Renal pelvis (tissue), 4 donors: Measurements from ENCODE around the gene SSR2. TPM values are rescaled to one million over a fixed set of nuclear protein-coding genes. Genes with fewer than 3 reads are reported as not detected.
A peak's percentile ranks its signal among the peaks of the same experiment; 100 is the strongest.
"Not testable (repeated sequence)": the region's sequence is repeated elsewhere in the genome, so short reads cannot be mapped to it uniquely, and the experiment has no call there.

Experiments used
- DNase-seq: peaks from one replicate; pipeline ENCODE4 v3.0.0-alpha.2; 2013
- polyA plus RNA-seq, 3 donors: library from polyadenylated mRNA; unstranded; fragments of 120-200 nt; gene quantifications; one replicate each; pipeline ENCODE4 v1.2.1, GENCODE V29; 2013; ENCODE audit not compliant: insufficient read length in 3 of 3

Gene SSR2
- polyA plus RNA-seq, 3 donors = 354 to 431 (median 363) TPM

DNA sequence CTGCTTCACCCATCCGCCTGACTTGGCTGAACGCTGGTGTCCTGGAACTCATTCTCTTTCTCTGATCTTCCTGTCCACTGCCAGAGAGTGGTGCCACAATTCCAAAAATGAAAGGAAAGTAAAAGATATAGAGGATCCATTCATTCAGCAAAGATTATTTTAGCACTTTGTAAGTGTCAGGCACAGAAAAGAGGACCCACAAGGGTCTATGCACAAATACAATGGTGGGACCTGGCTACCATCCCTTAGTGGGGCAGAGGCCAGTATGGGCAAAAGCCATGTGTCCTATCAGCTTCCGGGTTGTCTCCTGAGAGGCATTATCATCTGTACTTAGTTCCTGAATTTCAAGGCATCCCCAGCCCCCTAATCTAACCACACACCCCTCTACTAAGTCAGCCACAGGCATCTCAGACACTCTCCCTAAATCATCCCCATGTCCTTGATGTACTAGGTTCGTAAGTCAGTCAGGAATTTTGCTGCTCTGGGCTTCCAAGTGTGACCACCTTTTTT, 19.0 kb downstream of the SSR2 start:
- DNase-seq = no peak

DNA sequence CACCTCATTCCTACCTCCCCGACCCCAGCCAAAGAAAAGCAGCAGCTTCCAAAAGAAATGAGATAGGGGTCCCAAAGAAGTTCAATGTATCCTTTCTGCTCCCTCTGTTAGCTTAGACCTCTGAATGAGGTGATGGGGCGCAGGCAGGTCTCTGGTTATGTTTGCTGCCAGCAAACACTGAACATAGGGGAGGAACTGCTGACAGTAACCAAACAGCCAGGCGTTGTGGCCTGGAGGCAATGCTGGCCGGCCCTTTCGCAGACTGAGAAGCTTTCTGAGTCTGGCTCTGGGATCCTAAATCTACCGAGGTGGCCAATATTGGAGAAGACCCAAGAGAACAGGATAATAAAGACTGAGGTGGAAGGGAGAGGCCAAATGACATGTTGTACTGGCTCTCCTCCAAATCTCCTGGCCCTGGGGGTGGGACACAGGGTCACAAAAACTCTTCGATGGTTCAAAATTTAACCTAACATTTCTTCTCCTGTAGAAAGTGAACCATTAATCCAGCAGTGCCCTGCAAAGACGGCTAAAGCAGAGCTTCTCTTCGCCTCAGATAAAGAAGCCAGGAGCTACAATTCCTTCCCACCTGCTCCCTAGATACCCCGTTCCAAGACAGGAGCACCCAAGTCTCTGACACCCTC, 19.6 kb downstream of the SSR2 start:
- DNase-seq = no peak

DNA sequence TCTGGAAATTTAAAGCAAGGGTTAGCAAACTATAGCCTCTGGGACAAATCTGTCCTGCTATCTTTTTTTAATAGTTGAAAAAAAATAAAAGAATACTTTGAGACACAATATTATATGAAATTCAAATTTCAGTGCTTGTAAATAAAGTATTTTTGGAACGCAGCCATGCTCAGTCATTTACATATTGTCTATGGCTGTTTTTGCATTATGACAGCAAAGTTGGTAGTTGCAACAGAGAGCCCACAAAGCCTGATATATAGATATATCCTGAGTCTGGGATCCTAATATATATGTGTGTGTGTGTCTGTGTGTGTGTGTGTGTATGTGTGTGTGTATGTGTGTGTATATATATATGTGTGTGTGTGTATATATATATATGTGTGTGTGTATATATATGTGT, 20.8 kb downstream of the SSR2 start:
- no peak for DNase-seq

DNA sequence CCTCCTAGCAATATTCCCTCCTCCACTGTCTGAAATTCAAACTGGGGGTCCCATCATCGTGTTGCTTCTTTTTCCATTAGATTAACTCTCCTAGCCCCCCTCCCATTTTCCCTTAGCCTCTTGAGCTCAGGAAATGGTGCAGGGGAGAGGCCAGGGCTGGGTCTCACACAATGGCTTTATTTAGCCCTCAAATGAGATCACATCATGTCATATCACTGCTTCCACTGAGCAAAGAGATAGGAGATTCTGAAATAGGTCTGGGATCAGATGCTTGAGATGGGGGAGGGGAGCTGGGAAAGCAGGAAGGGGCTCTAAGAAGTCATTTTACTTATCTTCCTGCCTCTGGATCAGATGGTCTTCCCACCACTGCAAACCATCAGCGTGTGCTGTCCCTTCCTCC, 24.6 kb downstream of the SSR2 start:
- DNase-seq = no peak

DNA sequence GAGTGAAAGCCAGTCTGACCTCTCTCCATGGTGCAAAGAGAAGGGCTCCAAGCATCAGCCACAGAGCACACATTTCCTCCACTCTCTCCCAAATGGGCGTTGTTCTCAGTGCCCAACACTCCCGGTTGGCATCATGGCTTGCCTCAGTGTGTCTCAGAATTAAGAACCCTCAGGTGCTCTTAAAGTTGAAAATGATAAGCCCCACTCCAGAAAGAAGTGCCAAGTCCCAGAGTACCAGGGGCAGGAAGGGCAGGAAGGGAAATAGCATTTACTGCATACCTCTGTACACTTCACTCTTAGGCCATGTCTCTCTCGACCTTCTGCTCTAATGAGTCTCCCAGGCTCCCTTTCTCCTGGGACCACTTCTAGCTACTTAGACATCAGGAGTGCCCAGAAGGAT, 27.2 kb downstream of the SSR2 start:
- DNase-seq = no peak

DNA sequence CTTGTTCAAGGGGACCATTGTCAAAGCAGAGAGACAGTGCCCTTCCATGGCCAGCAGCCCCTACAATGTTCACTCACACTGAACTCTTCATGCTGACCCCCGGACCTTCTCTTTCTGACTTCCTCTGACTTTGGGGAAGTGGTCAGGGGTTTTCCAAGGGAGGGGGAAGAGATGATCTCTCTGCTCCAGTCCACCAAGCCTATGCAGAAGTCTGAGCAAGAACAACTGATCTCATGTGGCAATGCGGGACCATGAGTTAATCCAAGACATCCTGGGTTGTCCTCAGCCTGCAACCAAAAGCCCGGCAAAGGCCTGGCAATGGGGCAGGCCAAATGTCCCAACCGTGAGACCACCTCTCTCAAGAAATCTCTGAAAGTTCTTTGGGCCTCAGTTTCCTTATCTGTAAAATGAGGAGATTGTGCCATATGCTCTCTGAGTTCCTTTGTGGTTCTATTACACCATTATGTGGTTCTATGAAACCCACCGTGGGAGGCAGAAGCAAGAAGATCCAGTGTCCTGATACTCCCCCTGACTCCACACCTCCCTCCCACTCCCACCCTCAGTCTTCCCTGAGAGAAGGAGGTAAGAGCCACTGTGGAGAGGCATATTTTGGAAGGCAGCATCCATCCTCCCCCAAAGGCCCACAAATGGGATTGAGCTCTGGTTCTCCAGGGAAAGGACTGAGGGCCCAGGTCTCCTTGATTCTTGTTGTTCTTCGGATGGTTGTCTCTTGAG, 30.6 kb downstream of the SSR2 start:
- DNase-seq = no peak

DNA sequence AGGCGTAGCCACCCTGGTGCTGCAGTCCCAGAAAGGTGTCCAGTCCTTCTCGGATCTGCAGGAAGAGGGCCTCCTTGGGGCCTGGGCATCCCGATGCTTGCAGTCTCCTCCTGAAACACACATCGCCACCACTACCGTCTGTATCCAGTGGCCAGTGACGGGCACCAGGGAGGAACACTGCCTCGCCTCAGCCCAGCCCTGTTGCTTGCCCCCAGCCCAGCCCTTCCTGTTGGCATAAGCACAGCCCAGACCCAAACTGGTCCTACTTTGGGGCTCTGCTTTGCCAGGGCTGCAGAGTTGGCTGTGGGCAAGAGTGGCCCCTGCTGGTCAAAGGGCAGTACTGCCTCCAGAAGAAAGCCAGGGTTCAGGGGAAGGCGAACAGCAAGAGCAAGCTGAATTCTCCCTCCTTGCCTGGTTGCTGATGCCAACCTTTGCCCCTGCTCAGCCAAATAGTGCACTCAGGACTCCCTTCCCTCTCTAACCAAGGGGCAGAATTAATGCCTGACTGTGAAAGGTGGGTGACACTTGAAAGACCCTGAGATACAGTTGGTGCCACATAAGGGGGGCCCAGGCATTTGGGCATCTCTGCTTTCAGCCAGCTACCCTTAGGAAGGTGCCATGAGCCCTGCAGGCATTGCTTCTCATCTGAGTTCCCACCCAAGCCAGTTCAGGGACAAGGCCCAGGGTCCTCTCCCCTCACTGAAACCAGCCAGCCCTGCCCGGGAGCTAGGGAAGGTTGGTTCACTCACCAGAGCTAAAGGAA, 31.3 kb downstream of the SSR2 start:
- no peak for DNase-seq

DNA sequence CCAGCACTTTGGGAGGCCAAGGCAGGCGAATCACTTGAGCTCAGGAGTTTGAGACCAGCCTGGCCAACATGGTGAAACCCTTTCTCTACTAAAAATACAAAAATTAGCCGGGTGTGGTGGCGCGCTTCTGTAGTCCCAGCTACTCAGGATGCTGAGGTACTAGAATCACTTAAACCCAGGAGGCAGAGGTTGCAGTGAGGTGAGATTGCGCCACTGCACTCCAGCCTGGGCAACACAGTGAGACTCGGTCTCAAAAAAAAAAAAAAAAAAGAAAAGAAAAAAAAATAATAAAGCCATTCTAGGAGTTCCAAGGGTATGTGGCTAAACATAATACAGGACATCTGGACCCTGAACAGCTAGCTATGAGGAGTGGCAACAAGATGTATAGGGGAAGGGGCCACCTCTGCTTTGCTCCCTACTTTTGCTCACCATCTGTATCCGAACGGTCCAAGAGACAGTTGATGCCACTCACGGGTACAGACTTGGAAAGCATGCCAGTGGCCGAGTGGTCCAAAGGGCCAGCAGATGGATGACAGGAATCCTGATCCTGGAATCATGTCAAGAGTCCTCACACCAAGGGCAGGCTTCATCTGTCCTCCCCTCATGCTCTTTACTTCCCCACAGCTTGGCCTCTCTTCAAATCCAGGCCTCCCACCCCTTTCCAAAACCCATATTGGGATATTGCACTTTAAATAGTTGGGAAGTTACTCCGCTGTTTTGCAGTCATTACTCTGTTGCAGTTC, 35.7 kb downstream of the SSR2 start:
- not testable (repeated sequence) for DNase-seq

DNA sequence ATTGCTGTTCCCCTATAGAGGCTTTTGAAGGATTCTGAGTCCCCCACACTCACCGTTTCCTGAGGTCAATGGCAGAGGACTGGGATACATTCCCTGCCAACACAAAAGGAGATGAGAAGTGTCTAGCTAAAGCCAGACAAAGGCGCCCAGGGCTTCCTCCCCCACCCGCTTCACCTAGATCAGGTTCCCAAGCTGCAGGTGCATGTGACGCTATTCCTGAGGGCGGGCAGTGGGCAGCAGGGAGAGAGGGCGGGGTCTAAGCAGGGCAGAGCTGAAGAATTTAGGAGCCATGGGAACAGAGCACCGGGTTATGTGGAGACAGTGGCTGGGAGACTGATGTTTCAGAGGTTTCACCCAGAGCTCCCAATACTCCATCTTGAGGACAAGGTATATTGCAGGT, 36.4 kb downstream of the SSR2 start:
- DNase-seq = peak; percentile 81

DNA sequence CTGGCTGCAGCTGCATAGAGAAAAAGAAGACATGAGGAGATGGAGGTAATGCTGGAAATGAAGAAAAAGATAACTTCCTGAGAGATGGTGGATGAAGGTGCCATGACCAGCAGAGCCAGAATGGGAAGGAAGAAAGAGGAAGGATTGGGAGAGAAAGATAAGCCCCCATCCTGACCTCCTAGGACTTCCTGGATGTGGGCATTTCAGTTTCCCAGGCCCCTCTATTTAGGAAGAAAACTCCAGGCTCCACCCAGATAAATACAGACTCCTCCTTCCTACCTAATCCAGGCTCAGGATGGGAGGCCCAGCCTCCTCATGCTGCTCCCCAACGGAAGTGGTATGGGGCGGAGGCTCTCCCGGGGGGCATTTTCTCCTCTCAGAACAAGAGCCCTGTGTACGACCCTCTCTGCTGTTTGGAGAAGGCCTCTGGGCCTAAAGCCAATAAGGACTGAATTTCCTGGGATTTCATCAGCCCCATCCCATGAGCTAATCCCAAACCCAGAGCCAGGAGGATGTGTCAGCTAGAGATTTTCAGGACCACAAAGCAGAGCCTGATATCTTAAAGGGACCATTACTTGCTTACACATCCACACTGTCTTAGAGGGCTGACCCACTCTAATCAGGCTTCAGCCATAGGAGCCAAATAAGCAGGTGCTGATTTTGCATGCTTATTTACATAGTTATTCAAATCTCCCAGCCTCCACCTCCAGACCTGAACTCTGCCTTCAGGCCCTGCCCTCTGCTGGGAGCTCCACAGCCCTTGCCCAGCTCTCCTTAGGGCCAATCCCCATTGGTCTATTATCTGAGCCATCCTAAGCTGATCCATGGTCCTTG, 37.3 kb downstream of the SSR2 start:
- DNase-seq = no peak

DNA sequence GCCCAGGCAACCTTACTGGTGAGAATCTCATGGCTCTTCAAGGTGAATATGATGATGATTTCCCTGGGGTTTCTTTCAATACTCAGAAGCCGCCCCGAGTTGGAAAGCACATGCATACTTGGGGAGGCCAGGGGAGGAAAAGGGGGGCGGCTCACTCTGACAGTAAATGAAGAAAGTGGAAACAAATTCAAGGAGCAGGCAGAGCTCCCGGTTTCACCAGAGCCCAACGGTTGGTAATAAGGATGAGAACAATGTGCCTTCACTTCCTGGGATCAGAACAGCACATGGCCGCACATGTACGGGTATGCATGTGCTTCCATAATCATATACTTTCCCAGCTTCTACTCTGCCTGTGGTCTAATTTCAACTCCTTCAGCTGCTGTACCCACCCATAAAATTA, 38.6 kb downstream of the SSR2 start:
- no peak for DNase-seq

DNA sequence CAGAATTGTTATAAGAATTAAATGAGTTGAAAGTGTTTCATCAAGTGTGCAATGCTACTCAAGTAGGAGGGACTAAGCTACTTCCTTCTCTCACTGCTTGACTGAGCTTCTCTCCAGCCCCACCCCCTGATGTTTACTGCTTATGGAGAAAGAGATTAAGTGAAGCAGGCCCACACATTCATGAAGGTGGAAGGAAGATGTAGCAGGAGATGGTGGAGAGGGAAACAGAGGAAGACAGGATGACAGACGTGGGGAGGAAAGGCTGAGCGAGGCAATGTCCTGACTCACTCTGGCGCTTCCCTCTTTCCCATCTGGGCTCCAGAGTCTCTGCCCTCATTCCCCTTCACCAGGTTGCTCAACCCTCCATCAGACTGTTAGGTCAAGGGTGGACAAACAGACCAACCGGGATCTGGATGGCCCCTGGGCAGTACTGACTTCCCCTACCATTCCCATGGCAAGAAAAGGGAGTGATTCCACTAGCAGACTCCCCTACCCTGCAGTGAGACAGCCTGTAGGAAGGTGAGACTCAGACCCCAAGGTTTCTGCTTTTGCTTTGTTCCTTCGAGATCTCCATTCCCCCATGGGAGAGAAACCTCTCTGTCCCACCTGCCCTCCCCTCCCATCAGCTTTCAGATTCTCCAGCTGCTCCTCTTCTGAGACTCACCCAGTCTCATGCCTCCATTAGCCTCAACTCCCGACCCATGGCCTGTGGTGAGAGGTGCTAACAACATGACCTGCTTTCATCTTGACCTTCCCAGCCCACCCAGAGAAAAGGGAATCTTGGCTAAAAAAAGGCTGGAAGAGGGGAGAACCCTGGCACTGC, 39.3 kb downstream of the SSR2 start:
- no peak for DNase-seq

DNA sequence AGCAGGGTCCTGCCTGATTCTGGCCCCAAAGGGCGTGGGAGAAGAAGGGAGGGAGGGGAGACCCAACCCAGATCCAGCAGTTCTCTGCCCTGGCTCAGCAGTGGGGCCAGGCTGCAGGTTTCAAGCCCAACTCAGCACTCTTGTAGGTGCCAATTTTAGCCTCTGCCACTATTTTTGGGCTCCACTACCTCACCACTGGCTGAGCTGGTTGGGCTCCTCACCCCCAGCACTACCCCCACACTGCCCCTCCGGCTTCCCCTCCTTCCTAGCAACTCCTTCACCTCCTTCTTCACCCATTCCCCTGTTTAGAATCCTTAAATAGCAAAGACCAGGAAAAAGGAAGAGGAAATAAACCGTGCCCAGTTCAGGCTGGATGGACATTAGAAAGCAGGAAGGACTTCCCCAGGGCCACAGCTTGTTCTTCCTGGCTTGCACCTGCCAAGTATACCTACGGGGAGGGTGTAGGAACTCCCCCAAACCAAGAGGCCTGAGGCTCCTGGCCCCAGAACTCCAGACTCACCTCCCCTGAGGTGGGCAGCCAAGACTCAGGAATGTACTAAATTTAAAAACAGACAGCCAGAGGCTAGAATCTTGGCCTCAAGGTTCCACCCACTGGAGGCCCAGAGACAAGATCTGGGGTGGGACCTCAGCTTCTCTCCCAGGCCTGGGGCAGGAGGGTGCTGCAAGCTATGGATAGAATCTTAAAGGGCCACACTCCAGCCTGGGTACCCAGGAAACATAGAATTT, 41.0 kb downstream of the SSR2 start:
- DNase-seq = no peak

DNA sequence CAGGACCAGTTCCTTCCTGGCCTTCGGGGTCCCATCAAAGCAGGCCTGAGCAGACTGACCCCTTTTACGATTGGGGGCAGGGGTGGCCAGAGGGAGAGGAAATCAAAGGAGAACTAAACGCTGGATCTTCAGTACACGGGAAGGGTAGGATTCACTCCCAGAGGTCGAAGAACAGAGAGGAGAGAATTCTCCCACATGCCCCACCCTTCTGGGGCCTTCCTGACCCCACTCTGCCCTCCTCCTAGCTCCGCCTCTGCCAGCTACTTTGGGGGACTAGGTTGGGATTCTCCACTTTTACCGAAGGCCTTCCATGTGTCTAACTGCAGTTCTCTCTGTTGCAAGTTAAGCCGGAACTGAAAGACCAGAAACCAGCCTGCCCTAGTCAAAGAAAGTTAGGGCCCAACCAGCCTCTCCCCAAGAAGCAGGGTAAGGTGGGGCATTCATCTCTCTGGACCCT, 41.8 kb downstream of the SSR2 start:
- no peak for DNase-seq

DNA sequence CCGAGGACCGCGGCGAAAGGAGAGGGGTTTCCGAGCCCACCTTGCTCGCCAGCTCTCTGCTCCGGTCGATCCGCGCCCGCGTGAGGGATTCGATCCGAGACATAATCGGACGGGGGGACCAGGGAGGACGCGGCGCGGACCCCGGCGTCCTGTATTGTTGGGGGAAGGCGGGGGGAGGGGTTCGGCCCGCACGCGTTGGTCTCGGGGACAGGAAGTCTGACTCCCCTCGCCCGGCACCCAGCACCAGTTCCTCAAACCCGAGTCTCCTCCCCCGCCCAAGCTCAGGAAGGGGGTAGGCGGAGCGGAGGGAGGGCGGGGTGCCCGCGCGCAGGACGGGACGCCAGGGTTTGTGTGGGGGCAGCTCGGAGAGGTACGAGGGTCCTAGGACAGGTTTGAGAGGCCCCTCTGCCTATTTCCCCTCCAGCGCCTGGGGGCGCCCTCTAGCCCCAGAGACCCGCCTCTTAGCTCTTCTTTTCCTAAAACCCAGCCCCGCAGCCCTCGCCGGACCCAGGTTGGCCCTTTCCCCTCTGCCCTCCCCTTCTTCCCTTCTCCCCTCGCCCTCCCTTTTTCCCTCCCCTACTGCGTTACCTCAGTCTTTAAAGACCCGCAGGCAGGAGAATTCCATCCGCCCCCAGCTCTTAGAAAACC, 42.3 kb downstream of the SSR2 start, which contains the start of gene ARHGEF2:
TSS of gene ARHGEF2 (minus strand) at position 223 of the 648 bp plus-strand sequence. CDS start at position 103, 120 bp downstream.
- no peak for DNase-seq

DNA sequence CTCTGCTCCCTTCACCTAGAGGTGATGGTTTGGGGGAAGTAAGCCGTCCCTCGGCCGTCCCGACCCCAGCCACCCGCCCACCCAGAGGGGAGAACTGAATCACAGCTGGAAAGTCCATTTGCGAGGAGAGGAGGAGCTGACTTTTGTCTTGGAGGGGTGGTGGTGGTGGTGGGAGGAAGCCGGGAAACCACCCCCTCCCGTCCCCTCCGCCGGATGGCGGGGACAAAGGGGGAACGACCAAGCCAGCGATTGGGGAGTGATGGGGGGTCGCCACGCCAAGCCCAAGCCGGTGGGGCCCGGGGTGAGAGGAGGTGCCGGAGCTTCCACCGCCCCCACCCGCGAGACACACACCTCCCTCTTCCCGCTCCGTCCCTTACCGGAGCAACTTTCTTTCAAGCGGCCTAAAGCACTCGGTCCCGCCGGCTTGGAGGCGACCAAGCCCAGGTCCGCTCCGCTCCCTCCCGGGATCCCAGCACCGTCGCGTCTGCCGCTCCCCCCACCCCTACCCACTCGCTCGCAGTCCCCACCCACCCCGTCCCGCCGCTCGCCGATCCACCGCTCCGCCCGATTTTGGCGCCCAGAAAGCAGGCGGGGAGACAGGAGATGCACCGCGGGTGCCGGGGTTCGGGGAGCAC, 42.9 kb downstream of the SSR2 start:
- DNase-seq = no peak

DNA sequence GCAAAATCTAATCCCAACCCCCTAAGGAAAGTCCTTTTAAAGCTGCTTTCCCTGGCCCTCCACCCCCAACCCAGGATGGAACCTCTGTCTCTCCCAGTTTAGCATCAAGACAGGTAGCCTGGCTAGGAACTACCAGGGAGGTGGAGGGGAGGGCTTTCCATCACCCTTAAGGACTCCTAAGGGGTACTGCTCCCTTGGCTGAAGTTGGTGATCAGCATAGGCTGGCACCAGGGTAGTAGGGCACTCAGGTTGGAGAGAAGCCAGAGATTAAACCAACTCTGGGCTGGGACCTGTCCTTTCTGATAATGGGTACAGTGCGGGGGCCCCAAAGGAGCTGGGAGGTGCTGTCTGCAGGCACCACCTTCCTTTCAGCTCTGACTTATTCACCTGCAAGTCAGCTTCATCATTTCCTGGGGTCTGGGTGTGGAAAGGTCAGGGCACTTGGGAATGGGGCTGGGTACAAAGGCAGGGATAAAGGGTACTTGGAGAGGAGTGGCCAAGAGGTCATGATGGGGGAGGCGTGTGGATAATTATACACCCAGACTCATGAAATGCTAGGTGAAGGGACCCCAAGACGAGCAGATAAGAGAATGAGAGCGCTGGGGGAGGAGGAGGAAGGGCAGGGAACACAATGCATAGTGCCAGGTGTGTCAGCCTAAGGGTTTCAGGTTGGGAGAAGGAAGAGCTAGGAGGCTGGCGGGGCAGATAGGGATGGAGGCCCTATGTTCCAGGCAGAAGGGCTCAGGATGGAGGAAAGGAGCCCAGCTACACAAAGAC, 43.6 kb downstream of the SSR2 start:
- no peak for DNase-seq
